ENCODE data around the gene TACC3.
A peak's percentile ranks its signal among the peaks of the same experiment; 100 is the strongest.

The TACC3 gene

DNA sequence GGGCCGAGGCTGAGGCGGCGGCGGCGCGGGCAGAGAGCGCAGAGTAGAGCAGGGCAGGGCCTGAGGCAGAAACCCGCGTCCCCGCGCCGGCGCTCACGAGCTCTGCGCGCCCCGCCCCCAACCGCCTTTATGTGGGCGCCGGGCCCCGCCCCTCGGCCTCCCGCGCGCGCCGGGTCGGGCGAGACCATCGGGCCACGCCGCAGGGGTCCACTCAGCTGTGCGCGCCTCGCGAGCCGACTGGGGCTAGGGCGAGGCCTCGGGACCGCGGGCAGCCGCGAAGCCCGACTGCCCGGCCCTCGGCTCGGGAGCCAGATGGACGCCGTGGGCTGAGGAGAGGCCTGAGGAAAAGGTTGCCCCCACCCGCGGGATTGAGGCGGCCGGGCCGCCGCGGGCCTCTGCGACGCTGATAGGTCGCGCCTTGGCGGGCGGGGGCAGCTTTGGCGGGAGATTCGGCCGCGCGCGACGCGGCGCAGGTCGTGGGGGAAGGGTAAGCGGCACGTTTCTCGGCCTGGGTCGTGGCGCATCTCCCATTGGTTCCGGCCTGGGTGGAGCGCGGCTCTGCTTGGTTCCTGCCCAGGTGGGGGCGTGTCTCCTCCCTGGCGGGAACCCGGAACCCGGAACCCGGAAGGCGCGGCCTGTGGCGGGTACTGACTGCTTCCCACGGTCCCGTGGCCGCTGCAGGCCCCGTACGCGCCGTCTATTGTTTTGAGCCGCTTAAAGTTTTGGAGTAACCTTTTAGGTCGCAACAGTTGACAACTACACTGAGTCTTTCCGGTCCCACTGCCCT lies 8.9 kb upstream of the TACC3 start, which contains the start of gene SLBP (continued):
- TF ChIP-seq MEIS1 (CRISPR knock-in tag; IDR thresholded peaks at IDR 0.05; ENCODE audit: borderline replicate concordance) (peak; percentile 56; the same call in 1 of the 2 replicates), ZNF274 (IDR thresholded peaks at IDR 0.05; ENCODE audit: low read length) (no peak), ZNF274 (tag by site-specific recombination; IDR thresholded peaks at IDR 0.05; ENCODE audit: borderline replicate concordance) (no peak), ZNF580 (tag by site-specific recombination; IDR thresholded peaks at IDR 0.05) (peak; percentile 93), INSM2 (tag by site-specific recombination; IDR thresholded peaks at IDR 0.05) (0 out of 2 replicates have a peak, but pooled peaks have one; percentile 41), ZBTB49 (tag by site-specific recombination; IDR thresholded peaks at IDR 0.05; ENCODE audit: low read depth) (no peak), ZNF426 (tag by site-specific recombination; IDR thresholded peaks at IDR 0.05) (no peak), PRDM2 (tag by site-specific recombination; IDR thresholded peaks at IDR 0.05; ENCODE audit: borderline replicate concordance) (no peak), ZNF530 (tag by site-specific recombination; IDR thresholded peaks at IDR 0.05; ENCODE audit: low read depth) (no peak), ZBTB20 (tag by site-specific recombination; IDR thresholded peaks at IDR 0.05) (peak; percentile 28; the same call in 1 of the 2 replicates), GLIS1 (tag by site-specific recombination; IDR thresholded peaks at IDR 0.05) (peak; percentile 57; the same call in 1 of the 2 replicates), ZNF654 (tag by site-specific recombination; IDR thresholded peaks at IDR 0.05; ENCODE audit: low read depth) (no peak), ZNF239 (tag by site-specific recombination; IDR thresholded peaks at IDR 0.05) (no peak), ZNF433 (tag by site-specific recombination; IDR thresholded peaks at IDR 0.05; ENCODE audit: low read depth) (no peak), ZNF555 (tag by site-specific recombination; conservative IDR thresholded peaks at IDR 0.05) (no peak), SP2 (tag by site-specific recombination; IDR thresholded peaks at IDR 0.05) (peak; percentile 93), TCF7L2 (IDR thresholded peaks at IDR 0.05; ENCODE audit: borderline replicate concordance, low read depth, low read length) (no peak), GLIS2 (tag by site-specific recombination; IDR thresholded peaks at IDR 0.05) (peak; percentile 94), ZNF214 (tag by site-specific recombination; IDR thresholded peaks at IDR 0.05; ENCODE audit: borderline replicate concordance) (no peak), ZNF548 (tag by site-specific recombination; IDR thresholded peaks at IDR 0.05) (no peak)
- TF ChIP-seq, protein P1, sequence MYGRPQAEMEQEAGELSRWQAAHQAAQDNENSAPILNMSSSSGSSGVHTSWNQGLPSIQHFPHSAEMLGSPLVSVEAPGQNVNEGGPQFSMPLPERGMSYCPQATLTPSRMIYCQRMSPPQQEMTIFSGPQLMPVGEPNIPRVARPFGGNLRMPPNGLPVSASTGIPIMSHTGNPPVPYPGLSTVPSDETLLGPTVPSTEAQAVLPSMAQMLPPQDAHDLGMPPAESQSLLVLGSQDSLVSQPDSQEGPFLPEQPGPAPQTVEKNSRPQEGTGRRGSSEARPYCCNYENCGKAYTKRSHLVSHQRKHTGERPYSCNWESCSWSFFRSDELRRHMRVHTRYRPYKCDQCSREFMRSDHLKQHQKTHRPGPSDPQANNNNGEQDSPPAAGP (tag by site-specific recombination; IDR thresholded peaks at IDR 0.05): peak; percentile 85; the same call in 1 of the 2 replicates
- TF ChIP-seq, protein P2, sequence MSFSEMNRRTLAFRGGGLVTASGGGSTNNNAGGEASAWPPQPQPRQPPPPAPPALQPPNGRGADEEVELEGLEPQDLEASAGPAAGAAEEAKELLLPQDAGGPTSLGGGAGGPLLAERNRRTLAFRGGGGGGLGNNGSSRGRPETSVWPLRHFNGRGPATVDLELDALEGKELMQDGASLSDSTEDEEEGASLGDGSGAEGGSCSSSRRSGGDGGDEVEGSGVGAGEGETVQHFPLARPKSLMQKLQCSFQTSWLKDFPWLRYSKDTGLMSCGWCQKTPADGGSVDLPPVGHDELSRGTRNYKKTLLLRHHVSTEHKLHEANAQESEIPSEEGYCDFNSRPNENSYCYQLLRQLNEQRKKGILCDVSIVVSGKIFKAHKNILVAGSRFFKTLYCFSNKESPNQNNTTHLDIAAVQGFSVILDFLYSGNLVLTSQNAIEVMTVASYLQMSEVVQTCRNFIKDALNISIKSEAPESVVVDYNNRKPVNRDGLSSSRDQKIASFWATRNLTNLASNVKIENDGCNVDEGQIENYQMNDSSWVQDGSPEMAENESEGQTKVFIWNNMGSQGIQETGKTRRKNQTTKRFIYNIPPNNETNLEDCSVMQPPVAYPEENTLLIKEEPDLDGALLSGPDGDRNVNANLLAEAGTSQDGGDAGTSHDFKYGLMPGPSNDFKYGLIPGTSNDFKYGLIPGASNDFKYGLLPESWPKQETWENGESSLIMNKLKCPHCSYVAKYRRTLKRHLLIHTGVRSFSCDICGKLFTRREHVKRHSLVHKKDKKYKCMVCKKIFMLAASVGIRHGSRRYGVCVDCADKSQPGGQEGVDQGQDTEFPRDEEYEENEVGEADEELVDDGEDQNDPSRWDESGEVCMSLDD (tag by site-specific recombination; IDR thresholded peaks at IDR 0.05): no peak; the same call in 1 of the 2 replicates
- TF ChIP-seq, protein P3, sequence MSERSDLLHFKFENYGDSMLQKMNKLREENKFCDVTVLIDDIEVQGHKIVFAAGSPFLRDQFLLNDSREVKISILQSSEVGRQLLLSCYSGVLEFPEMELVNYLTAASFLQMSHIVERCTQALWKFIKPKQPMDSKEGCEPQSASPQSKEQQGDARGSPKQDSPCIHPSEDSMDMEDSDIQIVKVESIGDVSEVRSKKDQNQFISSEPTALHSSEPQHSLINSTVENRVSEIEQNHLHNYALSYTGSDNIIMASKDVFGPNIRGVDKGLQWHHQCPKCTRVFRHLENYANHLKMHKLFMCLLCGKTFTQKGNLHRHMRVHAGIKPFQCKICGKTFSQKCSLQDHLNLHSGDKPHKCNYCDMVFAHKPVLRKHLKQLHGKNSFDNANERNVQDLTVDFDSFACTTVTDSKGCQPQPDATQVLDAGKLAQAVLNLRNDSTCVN (tag by site-specific recombination; optimal IDR thresholded peaks at IDR 0.05): peak; percentile 93

Data from HEK293 (cell line).